ENCODE results near the gene SUN5. TPM values are rescaled to one million over a fixed set of nuclear protein-coding genes. Genes with fewer than 3 reads are reported as not detected.

Gene SUN5
- total RNA-seq, 1 experiment from 2014 or later = not detected

GRCh38 chr20:33026779-33027759 is 22.8 kb upstream of the SUN5 start:
- DNase-seq (ENCODE audit: low spot score) = no peak

GRCh38 chr20:33026072-33026778 is 22.0 kb upstream of the SUN5 start:
- no peak for DNase-seq (ENCODE audit: low spot score)

DNA sequence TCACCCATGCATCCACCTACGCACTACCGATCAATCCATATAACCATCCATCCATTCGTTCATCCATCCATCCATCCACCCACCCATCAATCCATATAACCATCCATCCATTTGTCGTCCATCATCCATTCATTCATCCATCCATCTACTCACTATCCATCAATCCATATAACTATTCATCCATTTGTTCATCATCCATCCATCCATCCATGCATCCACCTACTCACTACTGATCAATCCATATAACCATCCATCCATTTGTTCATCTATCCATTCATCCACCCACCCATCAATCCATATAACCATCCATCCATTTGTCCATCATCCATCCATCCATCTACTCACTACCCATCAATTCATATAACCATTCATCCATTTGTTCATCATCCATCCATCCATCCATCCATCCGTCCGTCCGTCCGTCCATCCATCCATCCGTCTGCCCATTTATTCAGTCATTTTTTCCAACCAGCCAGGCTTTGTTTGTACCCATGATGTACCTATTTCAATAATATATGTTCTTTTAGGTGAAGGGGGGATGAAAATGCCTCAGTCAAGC is 21.2 kb upstream of the SUN5 start:
- no peak for DNase-seq (ENCODE audit: low spot score)

GRCh38 chr20:33024609-33025317 is 20.5 kb upstream of the SUN5 start:
- DNase-seq (ENCODE audit: low spot score) = no peak

DNA sequence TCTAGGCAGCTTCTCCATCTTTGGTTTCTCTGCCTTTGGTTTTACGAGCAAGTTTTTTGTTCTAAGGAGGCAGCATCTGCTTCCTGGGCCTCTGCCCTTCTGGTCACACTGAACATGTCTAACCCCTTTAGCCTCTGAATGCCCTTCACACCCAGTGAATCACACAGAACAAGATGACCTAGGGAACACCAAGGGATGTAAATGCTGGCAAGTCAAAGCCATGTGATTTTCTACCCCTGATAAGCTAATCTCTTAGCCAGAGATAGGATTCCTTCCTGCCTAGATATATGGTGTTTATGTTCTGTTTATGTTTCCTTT is 20.0 kb upstream of the SUN5 start:
- no peak for DNase-seq (ENCODE audit: low spot score)

DNA sequence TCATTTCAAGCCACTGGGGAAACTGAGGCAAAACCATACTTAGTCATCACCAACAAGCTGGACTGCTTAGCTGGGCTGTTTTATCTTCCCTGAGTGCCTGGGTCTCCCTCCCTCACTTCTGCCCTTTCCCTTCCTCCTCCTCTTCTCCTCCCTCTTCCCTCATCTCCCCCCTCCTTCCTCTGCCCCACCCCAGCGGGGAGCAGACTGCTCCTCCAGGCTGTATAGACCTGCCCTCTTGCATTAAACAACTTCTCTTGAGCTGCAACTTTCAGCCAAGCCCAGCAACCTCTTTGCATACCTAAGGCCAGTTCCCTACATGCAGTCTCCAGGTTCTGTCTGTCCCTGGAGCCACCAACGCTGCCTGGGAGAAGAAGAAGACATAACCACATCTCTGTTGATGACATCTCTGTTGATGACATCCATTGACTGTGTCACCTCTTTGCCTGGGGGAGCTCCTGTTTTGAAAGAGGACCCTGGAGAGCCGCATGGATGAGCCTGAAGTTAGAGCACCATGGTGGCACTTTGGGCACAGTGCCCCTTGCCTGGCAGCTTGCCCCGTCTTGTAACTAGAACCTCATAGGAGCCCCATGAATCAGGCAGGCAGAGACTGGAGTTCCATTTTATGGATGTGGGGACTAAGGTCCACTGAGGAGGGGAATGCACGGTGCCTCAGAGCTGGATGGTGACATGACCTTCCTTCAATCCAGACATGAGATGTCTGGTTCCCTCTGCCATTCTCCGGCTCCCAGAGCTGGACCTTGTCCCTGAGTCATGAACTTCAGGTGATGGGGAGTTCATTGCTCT is 19.4 kb upstream of the SUN5 start:
- DNase-seq (ENCODE audit: low spot score) = no peak

- DNase-seq (ENCODE audit: low spot score) = no peak
These were observed 18.6 kb upstream of the SUN5 start for GRCh38 chr20:33022694-33023438.

- no peak for DNase-seq (ENCODE audit: low spot score)
These were observed 18.1 kb upstream of the SUN5 start for GRCh38 chr20:33022289-33022688.

DNA sequence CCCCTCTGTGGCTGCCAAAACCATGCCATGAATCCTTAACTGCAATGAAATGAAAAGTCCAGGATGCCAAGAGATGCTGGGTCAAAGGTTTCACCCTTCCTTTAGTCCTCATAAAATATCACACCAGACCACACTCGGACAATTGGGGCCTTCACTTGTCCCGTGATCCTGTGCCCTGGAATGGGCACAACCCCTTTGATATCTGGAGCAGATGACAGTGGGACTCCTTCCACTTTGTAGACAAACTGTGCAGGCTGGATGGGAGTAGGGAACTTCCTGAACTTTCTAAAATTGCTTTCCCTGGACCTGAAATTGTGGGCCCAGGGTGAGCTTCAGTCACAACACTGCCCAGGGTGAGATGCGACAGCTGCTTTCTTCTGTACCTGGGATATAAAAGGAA is 17.6 kb upstream of the SUN5 start:
- no peak for DNase-seq (ENCODE audit: low spot score)

- DNase-seq (ENCODE audit: low spot score) = no peak
These were observed 16.3 kb upstream of the SUN5 start for GRCh38 chr20:33020278-33021161.

DNA sequence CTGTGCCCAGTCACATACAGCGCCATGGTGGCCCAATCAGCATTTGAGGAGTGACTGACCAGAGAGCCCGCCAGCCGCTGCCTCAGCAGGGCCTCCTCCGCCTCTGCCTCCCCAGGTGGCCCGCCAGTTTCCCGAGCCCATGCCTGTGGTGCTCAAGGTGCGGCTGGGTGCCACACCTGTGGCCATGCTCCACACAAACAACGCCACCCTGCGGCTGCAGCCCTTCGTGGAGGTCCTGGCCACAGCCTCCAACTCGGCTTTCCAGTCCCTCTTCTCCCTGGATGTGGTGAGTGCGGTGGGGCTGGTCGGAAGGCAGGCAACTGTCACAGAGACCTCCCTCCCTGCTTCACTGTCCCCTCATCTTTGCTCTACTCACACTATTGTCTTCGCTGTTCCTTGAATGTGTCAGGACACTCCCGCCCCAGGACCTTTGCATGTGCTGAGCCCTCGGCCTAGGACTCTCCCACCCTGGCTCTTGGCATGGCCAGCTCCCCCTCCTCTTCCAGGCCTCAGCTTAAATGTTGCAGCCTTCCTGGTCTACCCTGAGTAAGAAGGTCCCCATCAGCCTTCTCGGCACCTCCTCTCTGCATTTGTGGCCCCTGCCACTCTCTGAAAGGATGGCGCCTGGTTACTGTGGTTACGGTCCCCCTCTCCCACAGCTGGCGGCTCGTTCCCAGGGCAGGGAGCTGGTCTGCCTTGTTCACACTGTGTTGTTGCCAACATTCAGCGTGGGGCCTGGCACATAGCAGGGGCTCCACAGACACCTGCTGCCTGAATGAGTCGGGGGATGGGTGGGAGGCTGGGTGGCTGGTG is 15.4 kb upstream of the SUN5 start:
- DNase-seq (ENCODE audit: low spot score) = no peak

DNA sequence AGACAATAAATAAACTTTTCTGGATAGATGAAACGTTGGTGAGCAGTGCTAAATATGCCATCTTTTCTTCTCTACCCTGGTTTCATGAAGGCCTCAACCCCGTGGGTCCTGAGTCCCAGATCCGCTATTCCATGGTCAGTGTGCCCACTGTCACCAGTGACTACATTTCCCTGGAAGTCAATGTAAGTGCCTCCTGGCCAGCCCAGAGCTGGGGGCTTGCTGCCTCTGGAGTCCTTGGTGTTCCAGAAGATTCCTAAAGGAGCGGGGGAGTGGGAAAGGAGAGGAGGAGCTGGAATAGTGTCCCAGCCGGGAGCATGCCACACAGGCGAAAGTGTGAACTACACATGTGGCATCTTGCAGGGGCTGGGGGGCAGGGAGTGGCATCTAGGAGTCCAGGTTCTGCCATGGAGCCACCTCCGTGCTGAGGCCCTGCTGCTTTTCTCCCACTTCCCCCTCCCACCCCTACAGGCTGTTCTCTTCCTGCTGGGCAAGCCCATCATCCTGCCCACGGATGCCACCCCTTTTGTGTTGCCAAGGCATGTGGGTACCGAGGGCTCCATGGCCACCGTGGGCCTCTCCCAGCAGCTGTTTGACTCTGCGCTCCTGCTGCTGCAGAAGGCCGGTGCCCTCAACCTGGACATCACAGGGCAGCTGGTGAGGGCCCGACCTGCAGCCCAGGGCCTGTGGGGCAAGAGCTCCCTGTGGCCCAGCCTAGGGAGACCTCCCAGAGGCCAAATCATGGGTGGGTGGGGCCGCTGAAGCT is 14.1 kb upstream of the SUN5 start:
- DNase-seq (ENCODE audit: low spot score) = no peak

DNA sequence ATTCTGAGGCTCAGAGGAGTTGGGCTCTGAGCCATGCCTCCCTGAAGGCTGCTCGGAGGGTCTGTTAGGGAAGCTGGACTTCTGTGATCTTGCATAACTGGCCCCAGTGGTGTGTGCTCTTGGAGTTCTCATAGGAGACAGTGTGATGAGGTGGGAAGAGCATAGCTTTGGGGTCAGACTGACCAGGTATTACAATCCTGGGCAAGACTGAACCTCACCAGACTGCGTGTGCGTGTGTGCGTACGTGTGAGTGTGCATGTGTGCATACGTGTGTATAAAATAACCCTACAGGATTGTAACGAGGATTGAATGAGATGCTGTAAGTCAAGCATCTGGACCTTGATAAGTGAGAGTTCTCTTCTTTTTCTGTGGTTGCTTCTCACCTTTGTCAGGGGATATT is 13.3 kb upstream of the SUN5 start:
- no peak for DNase-seq (ENCODE audit: low spot score)

GRCh38 chr20:33016581-33017109 is 12.4 kb upstream of the SUN5 start:
- DNase-seq (ENCODE audit: low spot score) = no peak

DNA sequence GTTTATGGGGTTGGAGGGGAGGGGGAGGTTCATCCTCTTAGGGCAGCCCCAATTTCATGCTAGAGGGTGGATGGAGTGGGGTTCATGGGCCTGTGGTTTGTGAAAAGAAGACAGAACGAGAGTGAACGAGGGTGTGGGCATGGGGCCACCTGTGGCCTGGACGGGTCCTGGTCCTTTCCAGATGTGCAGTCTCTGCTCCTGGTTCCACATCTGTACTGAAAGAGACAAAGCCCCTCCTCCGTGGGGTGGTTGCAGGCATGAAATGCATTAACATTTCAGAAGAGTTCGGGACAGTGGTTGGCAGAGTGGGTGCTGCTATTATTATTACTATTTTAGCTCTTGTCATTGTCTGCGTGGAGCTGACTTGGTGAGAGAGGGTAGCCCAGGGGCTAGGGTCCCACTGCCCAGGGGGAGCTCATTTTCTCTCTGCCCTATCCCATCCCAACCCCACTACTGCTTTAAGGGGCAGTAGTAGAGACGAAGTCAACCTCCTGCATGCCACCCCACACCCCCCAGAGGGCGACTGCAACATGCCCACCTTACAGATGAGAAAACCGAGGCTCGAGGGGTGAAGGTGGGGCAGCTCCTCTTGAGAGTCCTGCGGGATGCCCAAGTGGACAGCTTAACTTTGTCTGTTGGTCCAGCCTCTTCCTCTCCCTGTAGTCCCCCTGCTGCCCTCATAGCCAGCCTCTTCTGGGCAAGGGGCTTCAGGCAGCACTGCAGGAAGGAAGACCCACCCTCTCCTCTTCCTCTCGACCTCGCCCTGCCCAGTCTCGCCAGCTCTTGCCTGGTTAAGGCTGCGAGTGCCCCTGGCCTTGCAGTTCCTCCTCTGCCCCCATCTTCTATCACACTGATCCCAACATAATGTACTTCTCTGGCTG is 11.7 kb upstream of the SUN5 start:
- DNase-seq (ENCODE audit: low spot score) = no peak

- DNase-seq (ENCODE audit: low spot score) = no peak
These were observed 10.9 kb upstream of the SUN5 start for GRCh38 chr20:33015114-33015484.
